DOHH2 (cell line): ENCODE measurements around the gene BANP.

Experiments
- H3F3A ChIP-seq: fragments of 200-600 bp; sonication (generic), shearing (Covaris generic); 2 replicates; pipeline ENCODE4 v1.6.0; 2016; ENCODE audit warnings: antibody characterized with exemption, mild to moderate bottlenecking; ENCODE audit not compliant: control insufficient read depth, insufficient read depth
- H3K27ac ChIP-seq: fragments of 200-600 bp; sonication (generic); 2 replicates; pipeline ENCODE4 v1.5.1; 2014; ENCODE audit warnings: low read depth, mild to moderate bottlenecking, low read length, moderate library complexity
- H3K27me3 ChIP-seq: fragments of 200-600 bp; sonication (generic); 2 replicates; pipeline ENCODE4 v1.6.1; 2014; ENCODE audit warnings: mild to moderate bottlenecking, low read length, mixed read lengths; ENCODE audit not compliant: control insufficient read depth
- H3K36me3 ChIP-seq: fragments of 200-600 bp; sonication (generic); 2 replicates; pipeline ENCODE4 v1.6.1; 2014; ENCODE audit warnings: mild to moderate bottlenecking, low read length, moderate library complexity, mixed read lengths; ENCODE audit not compliant: control insufficient read depth
- H3K4me1 ChIP-seq: fragments of 200-600 bp; sonication (generic); 2 replicates; pipeline ENCODE4 v1.6.1; 2014; ENCODE audit warnings: mild to moderate bottlenecking, low read length, mixed read lengths; ENCODE audit not compliant: control insufficient read depth
- H3K4me2 ChIP-seq: fragments of 200-600 bp; sonication (generic); 2 replicates; pipeline ENCODE4 v1.6.0; 2014; ENCODE audit warnings: mild to moderate bottlenecking, low read length, moderate library complexity
- H3K4me3 ChIP-seq: fragments of 200-600 bp; sonication (generic); 2 replicates; pipeline ENCODE4 v1.5.1; 2014; ENCODE audit warnings: mild to moderate bottlenecking, low read length, mixed read lengths
- H3K79me2 ChIP-seq: fragments of 200-600 bp; sonication (generic); 2 replicates; pipeline ENCODE4 v1.6.1; 2014; ENCODE audit warnings: mild to moderate bottlenecking, low read length, mixed read lengths; ENCODE audit not compliant: control insufficient read depth
- H3K9me2 ChIP-seq: fragments of 200-600 bp; sonication (generic); replicated peaks from 2 replicates; pipeline ENCODE4 v1.6.1; 2014; ENCODE audit warnings: mild to moderate bottlenecking, low read length, mixed read lengths; ENCODE audit not compliant: control insufficient read depth
- H3K9me3 ChIP-seq: fragments of 200-600 bp; sonication (generic); 2 replicates; pipeline ENCODE4 v1.6.1; 2014; ENCODE audit warnings: antibody characterized with exemption, low read length, mixed read lengths; ENCODE audit not compliant: control insufficient read depth, insufficient read depth
- H4K20me1 ChIP-seq: fragments of 200-600 bp; sonication (generic); 2 replicates; pipeline ENCODE4 v1.6.0; 2014; ENCODE audit warnings: low read depth, mild to moderate bottlenecking, antibody characterized with exemption, low read length, moderate library complexity; ENCODE audit not compliant: control insufficient read depth, insufficient read depth
- CTCF ChIP-seq: fragments of 200-600 bp; sonication (generic); IDR thresholded peaks from one replicate; pipeline ENCODE4 v1.5.1; 2014; ENCODE audit warnings: antibody characterized with exemption, mild to moderate bottlenecking, low read depth, low read length; ENCODE audit not compliant: poor library complexity, severe bottlenecking
- EZH2phosphoT487 ChIP-seq: fragments of 200-600 bp; sonication (generic); IDR thresholded peaks from 2 replicates; pipeline ENCODE4 v1.6.1; 2017; ENCODE audit warnings: borderline replicate concordance, mild to moderate bottlenecking, antibody characterized with exemption, low read length, moderate library complexity, mixed read lengths

The BANP gene

GRCh38 chr16:87948119-87948545 is 3.1 kb upstream of the BANP start:
- H3K4me2 ChIP-seq: no peak overlapping the region
- no peaks in the 10 kb centered on the region for H3K9me3 ChIP-seq
- H3K9me2 ChIP-seq: no peaks in the 10 kb centered on the region
- H4K20me1 ChIP-seq: no peaks in the 10 kb centered on the region
- no peak overlapping the region for H3K4me3 ChIP-seq
- H3K79me2 ChIP-seq: peaks cover 16% of the 10 kb centered on the region
- H3K27ac ChIP-seq: no peak overlapping the region
- H3F3A ChIP-seq: no peaks in the 10 kb centered on the region
- peaks cover 23% of the 10 kb centered on the region for H3K4me1 ChIP-seq
- peaks cover 16% of the 10 kb centered on the region for H3K36me3 ChIP-seq
- TF ChIP-seq CTCF (no peak), EZH2phosphoT487 (no peak)
- 0 out of 2 replicates have a peak, but pooled peaks cover 4% of the 10 kb centered on the region for H3K27me3 ChIP-seq

DNA sequence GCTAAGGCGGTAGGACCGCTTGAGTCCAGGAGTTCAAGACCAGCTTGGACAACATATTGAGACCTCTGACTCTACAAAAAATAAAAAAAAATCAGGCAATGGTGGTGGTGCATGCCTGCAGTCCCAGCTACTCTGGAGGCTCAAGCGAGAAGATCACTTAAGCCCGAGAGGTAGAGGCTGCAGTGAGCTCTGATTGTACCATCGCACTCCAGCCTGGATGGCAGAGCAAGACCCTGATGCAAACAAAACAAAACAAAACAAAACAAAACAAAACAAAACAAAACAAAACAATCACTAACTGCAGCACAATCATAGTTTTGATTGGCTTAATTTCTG is 2.5 kb upstream of the BANP start:
- peaks cover 21% of the 10 kb centered on the region for H3K36me3 ChIP-seq
- H3K4me2 ChIP-seq: no peak overlapping the region
- 0 out of 2 replicates have a peak, but pooled peaks cover 4% of the 10 kb centered on the region for H3K27me3 ChIP-seq
- no peak overlapping the region for H3K27ac ChIP-seq
- peaks cover 22% of the 10 kb centered on the region for H3K79me2 ChIP-seq
- H3K4me1 ChIP-seq: peaks cover 29% of the 10 kb centered on the region
- TF ChIP-seq CTCF (no peak), EZH2phosphoT487 (no peak)
- H3F3A ChIP-seq: no peaks in the 10 kb centered on the region
- H3K9me3 ChIP-seq: no peaks in the 10 kb centered on the region
- no peaks in the 10 kb centered on the region for H4K20me1 ChIP-seq
- H3K4me3 ChIP-seq: no peak overlapping the region
- no peaks in the 10 kb centered on the region for H3K9me2 ChIP-seq

DNA sequence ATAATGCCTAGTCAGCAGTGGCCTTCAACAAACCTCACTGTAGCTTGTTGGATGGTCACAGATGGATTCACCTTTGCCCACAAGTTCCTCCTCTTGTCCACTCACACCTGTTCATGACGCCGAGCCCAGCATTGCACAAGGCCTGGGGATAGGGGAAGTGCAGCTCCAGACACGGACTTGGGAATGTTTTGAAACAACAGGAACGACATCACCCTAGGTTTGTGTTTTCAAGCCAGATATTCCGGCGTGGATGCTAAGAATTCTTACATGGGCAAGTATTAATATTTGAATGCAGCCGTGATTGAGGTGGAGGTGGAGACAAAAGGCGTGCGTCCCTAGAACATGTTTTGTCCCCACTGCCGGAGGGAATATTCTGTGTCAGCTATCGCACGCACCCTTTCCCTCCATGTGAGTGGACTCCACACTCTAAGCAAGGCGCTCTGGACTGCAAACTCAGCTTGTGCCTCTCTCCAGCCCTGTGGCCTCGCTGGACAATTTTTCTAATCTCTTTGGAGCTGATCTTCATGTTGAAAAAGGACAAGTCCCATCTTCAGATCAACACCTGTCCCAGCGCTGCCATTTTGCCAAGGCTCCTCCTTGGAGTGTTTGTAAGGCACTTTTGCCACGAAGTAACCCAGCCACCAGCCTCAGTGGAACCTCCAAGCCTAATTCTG is 2.0 kb upstream of the BANP start:
- Histone ChIP-seq H3K9me2 (no peaks in the 10 kb centered on the region), H3K36me3 (peaks cover 26% of the 10 kb centered on the region), H3K79me2 (peaks cover 27% of the 10 kb centered on the region), H3K27ac (no peak overlapping the region), H4K20me1 (0 out of 2 replicates have a peak, but pooled peaks cover 4% of the 10 kb centered on the region), H3K4me3 (no peak overlapping the region), H3K27me3 (0 out of 2 replicates have a peak, but pooled peaks cover 4% of the 10 kb centered on the region), H3K4me1 (peaks cover 34% of the 10 kb centered on the region), H3K9me3 (no peaks in the 10 kb centered on the region), H3K4me2 (no peak overlapping the region), H3F3A (no peaks in the 10 kb centered on the region)
- no peak for TF ChIP-seq CTCF
- no peak for TF ChIP-seq EZH2phosphoT487
